ENCODE measurements around the gene ATP2A1.
"Not testable (repeated sequence)": the region's sequence is repeated elsewhere in the genome, so short reads cannot be mapped to it uniquely, and the experiment has no call there.

Gene ATP2A1

DNA sequence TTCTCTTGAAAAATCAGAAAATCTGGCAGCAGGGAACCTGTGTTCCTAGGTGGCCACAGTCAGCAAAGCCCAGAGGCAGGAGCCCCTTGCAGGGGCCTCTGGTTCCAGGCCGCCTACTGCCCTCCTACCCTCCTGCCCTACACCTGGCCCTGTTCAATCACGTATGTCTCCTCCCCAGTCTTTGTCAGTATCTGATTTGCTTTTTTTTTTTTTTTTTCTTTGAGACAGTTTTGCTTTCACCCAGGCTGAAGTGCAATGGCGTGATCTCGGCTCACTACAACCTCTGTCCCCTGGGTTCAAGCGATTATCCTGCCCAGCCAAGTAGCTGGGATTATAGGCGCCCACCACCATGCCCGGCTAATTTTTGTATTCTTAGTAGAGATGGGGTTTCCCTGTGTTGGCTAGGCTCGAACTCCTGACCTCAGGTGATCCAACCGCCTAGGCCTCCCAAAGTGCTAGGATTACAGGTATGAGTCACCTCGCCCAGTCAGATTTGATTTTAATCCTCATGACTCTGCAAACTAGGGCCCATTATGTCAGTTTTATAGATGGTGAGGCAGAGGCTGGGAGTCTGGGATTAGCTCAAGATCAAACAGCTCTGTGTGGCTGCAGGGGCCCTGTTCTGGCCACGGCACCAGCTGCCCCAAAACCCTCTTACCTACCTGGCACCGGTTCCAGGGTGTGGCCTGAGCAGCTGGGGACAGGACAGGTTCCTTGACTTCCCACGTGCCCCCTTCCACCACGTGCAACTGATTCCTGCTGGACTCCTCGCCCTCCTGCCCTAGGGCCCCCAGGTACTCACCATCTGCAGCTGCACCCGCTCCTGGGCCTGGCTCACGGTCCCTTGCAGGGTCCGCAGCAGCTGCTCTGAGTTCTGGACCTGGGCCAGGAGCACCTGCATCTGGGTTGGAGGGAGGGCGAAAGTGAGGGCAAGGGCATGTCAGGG lies 32.1 kb downstream of the ATP2A1 start:
- no peak for DNase-seq (ENCODE audit: low read depth)

DNA sequence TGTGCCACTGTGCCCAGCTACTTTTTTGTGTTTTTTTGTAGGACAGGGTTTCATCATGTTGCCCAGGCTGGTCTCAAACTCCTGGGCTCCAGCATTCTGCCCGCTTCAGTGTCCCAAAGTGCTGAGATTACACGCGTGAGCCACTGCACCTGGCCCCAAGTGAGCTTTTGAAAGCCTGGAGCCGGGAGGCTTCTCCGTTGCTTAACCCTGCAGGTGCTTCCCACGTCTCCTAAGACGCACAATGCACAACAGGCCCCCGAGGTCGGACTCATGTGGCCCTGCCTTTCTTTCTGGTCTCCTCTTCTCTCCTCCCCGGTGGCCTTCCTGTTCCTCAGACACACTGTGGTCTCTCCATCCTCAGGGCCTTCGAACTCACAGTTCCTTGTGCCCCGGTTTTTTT lies 34.3 kb downstream of the ATP2A1 start:
- no peak for DNase-seq (ENCODE audit: low read depth)

DNA sequence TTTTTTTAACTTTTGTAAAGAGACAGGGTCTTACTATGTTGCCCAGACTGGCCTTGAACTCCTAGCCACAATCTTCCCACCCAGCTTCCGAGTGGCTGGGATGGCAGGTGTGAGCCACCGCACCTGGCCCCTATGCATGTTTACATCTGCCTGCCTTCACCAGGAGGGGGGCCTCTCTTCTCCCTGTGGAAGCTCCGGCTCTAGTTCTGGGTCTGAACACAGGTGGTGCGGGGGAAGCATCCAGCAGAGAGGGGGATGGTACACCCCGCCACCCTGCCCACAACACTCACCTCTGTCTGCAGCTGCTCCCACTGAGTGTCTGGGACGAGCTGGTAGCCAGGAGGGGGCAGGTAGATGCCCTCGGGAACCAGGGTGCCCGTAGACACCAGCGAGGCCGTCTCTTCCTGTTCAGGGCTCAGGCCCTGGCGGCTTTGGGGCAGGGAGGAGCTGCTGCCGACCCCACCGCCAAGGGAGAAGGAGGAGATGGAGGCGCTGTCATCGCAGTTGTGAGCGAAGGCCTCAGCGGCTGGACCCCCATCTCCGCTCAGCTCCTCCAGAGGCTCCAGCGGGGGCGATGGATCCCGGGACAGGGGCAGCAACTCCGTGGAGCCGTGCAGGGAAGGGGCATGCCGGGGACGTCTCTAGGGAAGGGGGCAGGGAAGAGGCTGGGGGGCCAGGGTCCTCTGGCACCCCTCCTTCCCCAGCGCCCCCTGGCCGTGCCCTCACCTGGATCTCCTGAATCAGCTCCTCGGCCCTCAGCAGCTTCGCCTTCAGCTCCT lies 35.8 kb downstream of the ATP2A1 start:
- DNase-seq (ENCODE audit: low read depth): no peak

DNA sequence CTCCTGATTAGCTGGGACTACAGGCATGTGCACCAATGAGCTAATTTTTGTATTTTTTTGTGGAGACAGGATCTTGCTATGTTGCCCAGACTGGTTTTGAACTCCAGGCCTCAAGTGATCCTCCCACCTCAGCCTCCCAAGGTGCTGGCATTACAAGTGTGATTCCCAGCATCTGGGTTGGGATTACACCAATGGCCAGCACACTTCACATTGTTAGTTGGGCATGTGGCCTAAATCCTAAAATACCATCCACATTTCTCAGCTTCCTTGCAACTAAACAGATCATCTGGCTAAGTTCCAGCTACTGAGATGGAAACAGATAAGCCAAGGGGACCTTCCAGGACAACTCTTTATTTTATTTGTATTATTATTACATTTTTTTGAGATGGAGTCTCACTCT lies 36.9 kb downstream of the ATP2A1 start:
- DNase-seq (ENCODE audit: low read depth): no peak

DNA sequence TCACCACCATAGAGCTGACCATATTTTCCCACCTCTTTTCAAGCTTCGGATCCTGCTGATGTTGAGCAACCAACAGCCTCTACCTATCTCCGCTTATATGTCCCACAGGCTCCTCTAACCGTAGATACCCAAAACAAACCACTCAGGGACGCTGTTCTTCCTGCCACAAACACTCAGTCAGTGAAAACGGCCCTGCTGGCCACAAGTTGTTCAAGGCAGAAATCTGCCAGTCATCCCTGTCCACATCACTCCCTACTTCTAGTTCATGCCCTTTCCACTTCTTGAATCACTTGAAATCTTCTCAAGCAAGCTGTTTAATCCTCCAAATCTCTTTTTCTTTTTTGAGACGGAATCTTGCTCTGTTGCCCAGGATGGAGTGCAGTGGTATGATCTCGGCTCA lies 38.8 kb downstream of the ATP2A1 start:
- no peak for DNase-seq (ENCODE audit: low read depth)

DNA sequence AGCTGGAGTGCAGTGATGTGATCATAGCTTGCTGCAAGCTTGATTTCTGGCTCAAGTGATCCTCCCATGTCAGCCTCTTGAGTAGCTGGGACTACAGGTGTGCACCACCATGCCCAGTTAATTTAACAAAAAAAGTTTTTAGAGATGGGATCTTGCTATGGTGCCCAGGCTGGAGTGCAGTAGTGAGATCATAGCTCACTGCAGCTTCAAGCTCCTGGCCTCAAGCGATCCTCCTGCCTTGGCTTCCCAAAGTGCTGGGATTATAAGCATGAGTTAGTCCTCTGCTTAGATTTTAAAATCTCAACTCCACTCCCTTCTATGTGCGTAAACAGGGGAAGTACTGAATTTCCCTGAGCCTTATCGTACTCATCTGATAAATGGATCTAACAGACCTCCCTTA lies 40.4 kb downstream of the ATP2A1 start:
- no peak for DNase-seq (ENCODE audit: low read depth)

DNA sequence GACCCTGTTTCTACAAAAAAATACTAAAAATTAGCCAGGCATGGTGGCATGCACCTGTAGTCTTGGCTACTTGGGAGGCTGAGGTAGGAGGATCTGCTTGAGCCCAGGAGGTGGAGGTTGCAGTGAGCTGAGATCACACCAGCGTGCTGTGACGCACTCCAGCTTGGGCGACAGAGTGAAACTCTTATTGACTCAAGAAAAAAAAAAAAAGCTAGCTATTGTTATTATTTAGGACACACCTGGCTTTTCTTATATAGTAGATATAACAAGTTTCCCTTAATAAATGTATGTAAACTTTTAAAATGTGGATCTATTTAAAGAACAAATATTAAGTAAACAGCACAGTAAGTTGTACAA lies 44.9 kb downstream of the ATP2A1 start:
- no peak for DNase-seq (ENCODE audit: low read depth)

DNA sequence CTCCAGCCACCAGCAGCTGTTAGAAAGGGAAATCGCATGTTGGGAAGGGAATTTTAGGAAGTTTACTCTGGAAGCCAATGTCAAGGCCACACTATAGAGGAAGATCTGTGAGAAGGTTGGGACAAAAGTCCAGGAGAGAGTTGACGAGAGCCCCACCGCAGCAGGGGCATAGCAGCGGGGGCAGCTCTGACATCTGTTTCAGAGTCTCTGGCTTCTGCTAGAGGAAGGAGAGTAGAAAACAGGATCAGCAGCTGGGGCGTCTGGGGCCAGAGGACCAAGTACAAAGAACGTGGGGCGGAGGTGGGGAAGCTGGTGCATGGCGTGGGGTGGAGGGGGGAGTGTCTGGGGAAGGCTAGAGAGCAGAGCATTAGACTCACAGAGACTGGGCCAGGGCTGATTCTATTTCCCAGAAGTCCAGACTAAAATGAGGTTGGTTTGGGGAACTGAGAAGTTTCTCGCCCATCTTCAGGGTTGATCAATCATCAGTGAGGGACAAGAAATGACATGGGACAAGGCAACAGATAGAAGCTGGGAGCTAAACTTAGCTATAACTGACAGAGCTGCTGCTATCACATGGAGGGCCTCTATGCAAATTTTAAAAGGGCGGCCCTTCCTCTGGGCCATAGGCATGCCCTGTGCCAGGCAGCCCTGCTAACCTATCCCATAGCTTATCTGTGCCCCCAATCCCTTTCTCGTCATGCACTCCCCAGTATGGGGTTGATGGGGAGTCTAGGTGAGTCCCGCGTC lies 45.5 kb downstream of the ATP2A1 start:
- DNase-seq (ENCODE audit: low read depth): no peak

DNA sequence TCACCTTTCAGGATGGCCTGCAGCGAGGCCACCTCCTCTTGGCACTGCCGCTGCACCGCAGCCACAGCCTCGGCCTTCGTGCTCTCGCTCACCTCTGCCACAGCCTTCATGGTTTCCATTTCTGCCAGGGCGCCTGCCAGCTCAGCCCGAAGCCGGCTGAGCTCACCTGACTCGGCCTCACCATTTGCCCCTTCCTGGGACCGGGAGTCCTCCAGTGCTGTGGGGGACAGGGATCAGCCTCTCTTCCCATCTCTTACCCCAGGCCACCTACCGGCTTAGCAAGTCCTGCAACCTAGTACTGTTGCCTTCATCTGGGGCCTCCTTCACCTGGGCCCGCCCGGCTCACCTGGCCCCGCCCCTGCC lies 46.1 kb downstream of the ATP2A1 start:
- no peak for DNase-seq (ENCODE audit: low read depth)

DNA sequence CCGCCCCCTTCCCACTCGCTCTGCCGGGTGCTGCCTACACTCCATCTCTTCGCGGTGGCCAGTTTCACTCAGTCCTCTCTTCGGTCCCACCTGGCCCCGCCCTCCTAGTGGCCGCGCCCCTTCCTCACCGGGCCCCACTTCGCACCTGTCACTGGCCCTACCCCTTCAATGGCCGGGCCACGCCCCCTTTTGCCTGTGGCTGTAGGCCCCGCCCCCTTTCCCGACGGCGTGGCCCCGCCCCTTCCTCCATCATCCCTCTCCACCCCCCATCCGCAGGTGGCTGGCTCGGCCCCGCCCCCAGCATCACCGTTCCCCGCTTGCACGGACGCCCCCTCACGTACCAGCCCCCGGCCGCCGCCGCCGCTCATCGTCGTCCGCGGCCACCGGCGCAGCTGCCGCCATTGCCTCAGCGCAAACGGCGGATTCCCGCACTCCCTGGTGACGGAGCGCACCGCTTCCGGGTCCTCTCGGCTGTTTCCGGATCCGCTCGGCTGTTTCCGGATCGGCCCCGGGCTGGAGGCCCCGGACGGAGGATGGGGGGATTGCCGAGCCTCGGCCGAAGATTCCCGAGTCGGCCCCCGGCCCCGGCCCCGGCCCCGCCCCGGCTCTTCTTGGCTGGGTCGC lies 46.6 kb downstream of the ATP2A1 start, which contains the start of gene RABEP2:
TSS of gene RABEP2 (minus strand) at position 477 of the 624 bp plus-strand sequence. CDS start at position 402, 75 bp downstream.
- peak; percentile 95 for DNase-seq (ENCODE audit: low read depth)

DNA sequence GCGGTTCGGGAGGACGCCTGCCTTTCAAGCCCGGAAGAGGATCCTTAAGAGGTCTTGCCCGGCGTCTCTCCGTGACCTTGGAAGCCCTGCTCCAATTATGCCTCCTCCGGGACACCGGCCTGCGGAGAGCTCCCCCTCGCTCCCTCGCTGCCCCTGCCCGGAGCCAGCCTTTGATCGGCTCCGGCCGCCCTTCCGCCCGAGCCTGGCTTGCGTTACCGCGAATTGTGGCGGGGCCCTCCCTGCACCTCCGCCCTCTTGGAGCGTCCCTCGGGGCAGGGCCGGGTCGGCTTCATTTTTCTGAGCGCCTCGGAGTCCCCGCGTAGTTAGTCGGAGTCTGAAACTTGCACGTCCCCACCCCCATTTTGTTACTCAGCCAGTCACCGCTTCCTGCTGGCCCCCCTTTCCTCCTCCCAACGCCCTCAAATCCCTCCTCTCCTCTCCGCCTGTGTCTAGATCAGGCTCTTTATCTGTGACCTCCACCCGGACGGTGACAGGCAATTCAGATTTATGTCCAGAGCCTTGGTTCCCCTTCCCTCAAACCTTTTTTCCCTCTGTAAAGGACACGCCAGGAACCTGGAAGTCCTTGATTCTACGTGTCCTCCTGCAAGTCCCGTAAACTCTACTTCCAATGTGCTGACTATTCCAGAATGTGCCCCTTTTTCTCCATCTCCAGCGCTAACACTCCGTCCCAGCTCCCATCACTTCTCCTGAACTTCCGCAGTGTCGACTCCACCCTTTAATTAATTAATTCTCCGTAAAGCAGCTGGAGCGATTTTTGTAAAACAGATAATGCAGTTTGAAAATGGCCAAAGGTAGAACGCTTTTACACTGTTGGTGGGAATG lies 47.3 kb downstream of the ATP2A1 start:
- peak; percentile 76 for DNase-seq (ENCODE audit: low read depth)

DNA sequence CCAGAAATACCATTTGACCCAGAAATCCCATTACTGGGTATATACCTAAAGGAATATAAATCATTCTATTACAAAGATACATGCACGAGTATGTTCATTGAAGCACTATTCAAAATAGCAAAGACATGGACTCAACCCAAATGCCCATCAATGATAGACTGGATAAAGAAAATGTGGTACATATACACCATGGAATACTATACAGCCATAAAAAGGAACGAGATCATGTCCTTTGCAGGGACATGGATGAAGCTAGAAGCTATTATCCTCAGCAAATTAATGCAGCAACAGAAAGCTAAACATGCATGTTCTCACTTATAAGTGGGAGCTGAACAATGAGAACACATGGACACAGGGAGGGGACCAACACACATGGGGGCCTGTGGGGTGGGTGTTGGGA lies 48.0 kb downstream of the ATP2A1 start:
- DNase-seq (ENCODE audit: low read depth): not testable (repeated sequence)

DNA sequence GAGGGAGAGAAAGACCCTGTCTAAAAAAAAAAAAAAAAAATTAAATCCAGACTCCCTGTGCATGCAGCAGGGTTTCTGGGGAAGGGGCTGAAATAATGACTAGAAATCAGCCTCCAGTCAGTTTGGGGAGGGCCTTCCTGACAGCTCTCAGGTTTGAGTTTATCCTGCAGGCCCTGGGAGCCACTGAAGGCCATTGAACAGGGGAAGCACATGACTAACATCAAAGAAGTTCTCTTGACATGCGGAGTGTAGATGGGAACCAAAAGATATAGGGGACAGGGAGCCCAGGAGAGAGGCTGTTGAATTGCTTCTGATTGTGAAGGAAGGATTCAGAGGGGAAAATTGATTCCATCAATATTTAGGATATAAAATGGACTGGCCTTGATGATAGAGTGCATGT lies 49.5 kb downstream of the ATP2A1 start:
- no peak for DNase-seq (ENCODE audit: low read depth)

DNA sequence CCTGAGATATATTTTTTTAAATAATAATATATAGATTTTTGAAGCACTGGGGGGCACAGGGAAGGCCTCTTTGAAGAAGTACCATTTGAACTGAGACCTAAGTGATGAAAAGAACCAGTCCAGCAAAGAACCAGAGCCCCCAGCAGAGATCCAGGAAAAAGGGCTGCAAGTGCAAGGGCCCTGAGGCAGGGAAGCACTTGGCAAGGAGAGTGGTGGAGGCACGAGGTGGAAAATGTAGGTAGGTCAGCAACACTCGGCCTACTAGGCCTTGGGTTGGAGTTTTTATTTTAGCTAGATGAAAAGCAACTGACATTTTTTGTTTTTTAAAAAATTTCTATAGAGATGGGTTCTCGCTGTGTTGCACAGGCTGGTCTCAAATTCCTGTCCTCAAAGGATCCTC lies 51.9 kb downstream of the ATP2A1 start:
- no peak for DNase-seq (ENCODE audit: low read depth)

DNA sequence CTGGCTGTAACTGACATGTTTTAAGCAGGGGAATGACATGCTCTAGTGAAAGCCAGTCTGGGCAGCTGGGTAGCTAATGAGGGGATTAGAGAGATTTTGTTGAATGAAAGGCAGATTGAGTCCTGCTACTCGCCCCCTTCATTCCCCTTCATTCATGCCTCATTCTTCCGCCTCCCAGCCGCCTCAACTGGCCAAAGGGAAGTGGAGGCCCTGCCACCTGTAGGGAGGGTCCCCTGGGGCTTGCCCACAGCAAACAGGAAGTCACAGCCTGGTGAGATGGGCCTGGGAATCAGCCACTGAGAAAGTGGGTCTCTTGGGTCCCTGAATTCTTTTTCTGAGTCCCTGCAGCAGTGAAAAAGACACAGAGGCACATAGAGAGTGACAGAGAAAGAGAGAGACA lies 52.4 kb downstream of the ATP2A1 start:
- DNase-seq (ENCODE audit: low read depth): no peak

DNA sequence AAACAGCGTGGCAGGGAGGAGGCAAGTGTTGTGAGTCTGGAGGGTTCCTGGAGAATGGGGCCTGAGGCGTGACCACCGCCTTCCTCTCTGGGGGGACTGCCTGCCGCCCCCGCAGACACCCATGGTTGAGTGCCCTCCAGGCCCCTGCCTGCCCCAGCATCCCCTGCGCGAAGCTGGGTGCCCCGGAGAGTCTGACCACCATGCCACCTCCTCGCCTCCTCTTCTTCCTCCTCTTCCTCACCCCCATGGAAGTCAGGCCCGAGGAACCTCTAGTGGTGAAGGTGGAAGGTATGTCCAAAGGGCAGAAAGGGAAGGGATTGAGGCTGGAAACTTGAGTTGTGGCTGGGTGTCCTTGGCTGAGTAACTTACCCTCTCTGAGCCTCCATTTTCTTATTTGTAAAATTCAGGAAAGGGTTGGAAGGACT lies 53.5 kb downstream of the ATP2A1 start, which contains the start of gene CD19:
TSS of gene CD19 (plus strand) at position 171 of the 425 bp plus-strand sequence. CDS start at position 201, 30 bp downstream.
- no peak for DNase-seq (ENCODE audit: low read depth)

DNA sequence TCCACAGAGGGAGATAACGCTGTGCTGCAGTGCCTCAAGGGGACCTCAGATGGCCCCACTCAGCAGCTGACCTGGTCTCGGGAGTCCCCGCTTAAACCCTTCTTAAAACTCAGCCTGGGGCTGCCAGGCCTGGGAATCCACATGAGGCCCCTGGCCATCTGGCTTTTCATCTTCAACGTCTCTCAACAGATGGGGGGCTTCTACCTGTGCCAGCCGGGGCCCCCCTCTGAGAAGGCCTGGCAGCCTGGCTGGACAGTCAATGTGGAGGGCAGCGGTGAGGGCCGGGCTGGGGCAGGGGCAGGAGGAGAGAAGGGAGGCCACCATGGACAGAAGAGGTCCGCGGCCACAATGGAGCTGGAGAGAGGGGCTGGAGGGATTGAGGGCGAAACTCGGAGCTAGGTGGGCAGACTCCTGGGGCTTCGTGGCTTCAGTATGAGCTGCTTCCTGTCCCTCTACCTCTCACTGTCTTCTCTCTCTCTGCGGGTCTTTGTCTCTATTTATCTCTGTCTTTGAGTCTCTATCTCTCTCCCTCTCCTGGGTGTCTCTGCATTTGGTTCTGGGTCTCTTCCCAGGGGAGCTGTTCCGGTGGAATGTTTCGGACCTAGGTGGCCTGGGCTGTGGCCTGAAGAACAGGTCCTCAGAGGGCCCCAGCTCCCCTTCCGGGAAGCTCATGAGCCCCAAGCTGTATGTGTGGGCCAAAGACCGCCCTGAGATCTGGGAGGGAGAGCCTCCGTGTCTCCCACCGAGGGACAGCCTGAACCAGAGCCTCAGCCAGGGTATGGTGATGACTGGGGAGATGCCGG lies 54.3 kb downstream of the ATP2A1 start:
- DNase-seq (ENCODE audit: low read depth): no peak

DNA sequence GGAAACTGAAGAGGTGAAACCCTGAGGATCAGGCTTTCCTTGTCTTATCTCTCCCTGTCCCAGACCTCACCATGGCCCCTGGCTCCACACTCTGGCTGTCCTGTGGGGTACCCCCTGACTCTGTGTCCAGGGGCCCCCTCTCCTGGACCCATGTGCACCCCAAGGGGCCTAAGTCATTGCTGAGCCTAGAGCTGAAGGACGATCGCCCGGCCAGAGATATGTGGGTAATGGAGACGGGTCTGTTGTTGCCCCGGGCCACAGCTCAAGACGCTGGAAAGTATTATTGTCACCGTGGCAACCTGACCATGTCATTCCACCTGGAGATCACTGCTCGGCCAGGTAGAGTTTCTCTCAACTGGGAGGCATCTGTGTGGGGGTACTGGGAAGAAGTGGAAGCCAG lies 54.9 kb downstream of the ATP2A1 start:
- DNase-seq (ENCODE audit: low read depth): no peak

DNA sequence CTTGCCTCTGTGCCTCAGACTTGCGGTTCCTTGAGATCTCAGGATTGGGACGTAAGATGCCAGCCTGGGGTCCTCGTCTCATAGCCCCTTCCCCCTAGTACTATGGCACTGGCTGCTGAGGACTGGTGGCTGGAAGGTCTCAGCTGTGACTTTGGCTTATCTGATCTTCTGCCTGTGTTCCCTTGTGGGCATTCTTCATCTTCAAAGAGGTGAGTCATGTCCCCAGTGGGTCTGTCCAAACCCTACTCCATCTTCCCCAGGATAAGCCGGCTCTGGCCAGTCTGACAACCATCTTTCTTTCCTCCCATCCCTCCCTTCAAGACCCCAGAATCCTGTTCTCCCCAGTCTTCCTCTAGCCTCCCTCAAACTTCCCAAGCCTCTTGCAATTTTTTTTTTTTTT lies 57.1 kb downstream of the ATP2A1 start:
- DNase-seq (ENCODE audit: low read depth): no peak

Measured in stimulated activated CD8-positive, alpha-beta memory T cell treated with anti-CD3 and anti-CD28 coated beads, Interleukin-4, amount 100 ng/mL, for 24 hours (primary cell).